Activated naive CD8-positive, alpha-beta T cell treated with anti-CD3 and anti-CD28 coated beads, Interleukin-2, amount 10 ng/mL, durations not matched to agents 7 days and 5 days (primary cell): Measurements from ENCODE around the gene CAPN13. TPM values are rescaled to one million over a fixed set of nuclear protein-coding genes. Genes with fewer than 3 reads are reported as not detected.

Source experiments
- ATAC-seq: fragments of 150-1000 bp; cut with Tn5 transposase; one replicate; pipeline ENCODE4 v1.10.0; 2021; ENCODE audit warnings: low read depth, moderate library complexity
- POLR2A ChIA-PET: fragments of 350-600 bp; sonication (Branson Sonifier 250); formaldehyde crosslinking; loops from one replicate; lab custom pipeline; 2021; ENCODE audit warnings: antibody characterized with exemption; lab: Charles Lee
- DNase-seq: peaks from one replicate; pipeline ENCODE4 v3.0.0; 2021
- H3K27ac Mint-ChIP-seq: one replicate; pipeline ENCODE4 v1.8.0; 2022; ENCODE audit warnings: mild to moderate bottlenecking, mixed read lengths
- H3K27me3 Mint-ChIP-seq: one replicate; pipeline ENCODE4 v1.8.0; 2022; ENCODE audit warnings: mild to moderate bottlenecking, moderate library complexity, mixed read lengths
- H3K36me3 Mint-ChIP-seq: one replicate; pipeline ENCODE4 v1.8.0; 2021; ENCODE audit warnings: mild to moderate bottlenecking, mixed read lengths
- H3K4me1 Mint-ChIP-seq: one replicate; pipeline ENCODE4 v1.8.0; 2021; ENCODE audit warnings: mixed read lengths
- H3K4me3 Mint-ChIP-seq: one replicate; pipeline ENCODE4 v1.8.0; 2022; ENCODE audit warnings: mild to moderate bottlenecking, moderate library complexity, mixed read lengths
- H3K9me3 Mint-ChIP-seq: one replicate; pipeline ENCODE4 v1.8.0; 2021; ENCODE audit warnings: mixed read lengths
- total RNA-seq, 2 experiments: library from RNA; stranded (reverse); gene quantifications; one replicate each; pipeline ENCODE4 v1.2.3, GENCODE V29; 2021

The CAPN13 gene
- total RNA-seq, 2 experiments from 2014 or later: not detected

GRCh38 chr2:30678410-30679137 is 128.7 kb downstream of the CAPN13 start:
- no peaks in the 10 kb centered on the region for H3K9me3 Mint-ChIP-seq
- POLR2A ChIA-PET: no interaction called here
- H3K27me3 Mint-ChIP-seq: peaks cover 4% of the 10 kb centered on the region
- H3K4me1 Mint-ChIP-seq: no peaks in the 10 kb centered on the region
- ATAC-seq (no peak), DNase-seq (no peak)
- no peak overlapping the region for H3K4me3 Mint-ChIP-seq
- H3K27ac Mint-ChIP-seq: no peak overlapping the region
- no peaks in the 10 kb centered on the region for H3K36me3 Mint-ChIP-seq

GRCh38 chr2:30677861-30678385 is 129.3 kb downstream of the CAPN13 start:
- no peak overlapping the region for H3K4me3 Mint-ChIP-seq
- no peaks in the 10 kb centered on the region for H3K4me1 Mint-ChIP-seq
- peaks cover 7% of the 10 kb centered on the region for H3K27me3 Mint-ChIP-seq
- DNase-seq (no peak), ATAC-seq (no peak)
- POLR2A ChIA-PET: no interaction called here
- H3K9me3 Mint-ChIP-seq: no peaks in the 10 kb centered on the region
- no peaks in the 10 kb centered on the region for H3K36me3 Mint-ChIP-seq
- H3K27ac Mint-ChIP-seq: no peak overlapping the region

DNA sequence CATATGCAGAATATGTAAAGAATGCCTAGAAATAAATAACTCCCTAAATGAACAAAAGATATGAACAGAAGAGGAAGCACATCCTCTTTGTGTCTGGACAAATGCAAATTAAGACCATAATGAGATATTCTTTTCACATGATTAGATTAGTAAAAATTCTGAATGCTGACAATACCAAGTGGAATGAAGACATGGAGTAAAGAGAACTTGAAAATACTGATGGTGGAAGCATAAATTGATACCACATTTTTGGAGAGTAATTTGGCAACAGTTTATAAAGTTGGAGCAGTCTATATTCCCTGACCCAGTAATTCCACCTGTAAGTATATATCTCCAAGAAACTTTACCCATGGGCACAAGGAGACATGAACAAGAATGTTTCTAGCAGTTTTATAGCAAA is 130.0 kb downstream of the CAPN13 start:
- no peak overlapping the region for H3K27ac Mint-ChIP-seq
- H3K36me3 Mint-ChIP-seq: no peaks in the 10 kb centered on the region
- no peaks in the 10 kb centered on the region for H3K4me1 Mint-ChIP-seq
- ATAC-seq: no peak
- no peak overlapping the region for H3K4me3 Mint-ChIP-seq
- H3K27me3 Mint-ChIP-seq: peaks cover 9% of the 10 kb centered on the region
- POLR2A ChIA-PET: no interaction called here
- DNase-seq: no peak
- H3K9me3 Mint-ChIP-seq: no peaks in the 10 kb centered on the region

- POLR2A ChIA-PET: no interaction called here
- no peak overlapping the region for H3K4me3 Mint-ChIP-seq
- H3K36me3 Mint-ChIP-seq: no peaks in the 10 kb centered on the region
- no peaks in the 10 kb centered on the region for H3K4me1 Mint-ChIP-seq
- DNase-seq: no peak
- H3K27ac Mint-ChIP-seq: no peak overlapping the region
- ATAC-seq: no peak
- peaks cover 9% of the 10 kb centered on the region for H3K27me3 Mint-ChIP-seq
- no peaks in the 10 kb centered on the region for H3K9me3 Mint-ChIP-seq
These were observed 131.5 kb downstream of the CAPN13 start for GRCh38 chr2:30675758-30676157.

- H3K4me3 Mint-ChIP-seq: no peak overlapping the region
- H3K27ac Mint-ChIP-seq: no peak overlapping the region
- peaks cover 9% of the 10 kb centered on the region for H3K27me3 Mint-ChIP-seq
- POLR2A ChIA-PET: no interaction called here
- H3K9me3 Mint-ChIP-seq: no peaks in the 10 kb centered on the region
- H3K36me3 Mint-ChIP-seq: no peaks in the 10 kb centered on the region
- H3K4me1 Mint-ChIP-seq: no peaks in the 10 kb centered on the region
- no peak for ATAC-seq
- DNase-seq: no peak
These were observed 134.1 kb downstream of the CAPN13 start for GRCh38 chr2:30673127-30673526.
